ENCODE data around the gene PSMD2.

PSMD2 gene

GRCh38 chr3:184307915-184308314, 8.9 kb downstream of the PSMD2 start:
- no peak for TF ChIP-seq CTCF (IDR thresholded peaks at IDR 0.05; ENCODE audit: low read depth, low read length)
- H3K4me3 ChIP-seq (replicated peaks in 1 of 2; ENCODE audit: low read depth in 2 of 2, low read length in 2 of 2), result no peak overlapping the region
- DNase-seq (ENCODE audit: low read depth in 2 of 2), result no peak

- no peak for TF ChIP-seq CTCF (IDR thresholded peaks at IDR 0.05; ENCODE audit: low read depth, low read length)
- no peak for DNase-seq (ENCODE audit: low read depth in 2 of 2)
- no peak overlapping the region for H3K4me3 ChIP-seq (replicated peaks in 1 of 2; ENCODE audit: low read depth in 2 of 2, low read length in 2 of 2)
Observed at GRCh38 chr3:184308744-184309143, 9.7 kb downstream of the PSMD2 start.

- DNase-seq (ENCODE audit: low read depth in 2 of 2), result no peak
- no peak for TF ChIP-seq CTCF (IDR thresholded peaks at IDR 0.05; ENCODE audit: low read depth, low read length)
- H3K4me3 ChIP-seq (replicated peaks in 1 of 2; ENCODE audit: low read depth in 2 of 2, low read length in 2 of 2), result no peak overlapping the region
Observed at GRCh38 chr3:184311633-184312032, 12.6 kb downstream of the PSMD2 start.

- DNase-seq (ENCODE audit: low read depth in 2 of 2), result peak; percentile 94 to 98
- peak within 1 kb of the TSS; percentile 85 for H3K4me3 ChIP-seq (replicated peaks in 1 of 2; ENCODE audit: low read depth in 2 of 2, low read length in 2 of 2)
- no peak for TF ChIP-seq CTCF (IDR thresholded peaks at IDR 0.05; ENCODE audit: low read depth, low read length)
Observed at GRCh38 chr3:184314363-184314699, 15.3 kb downstream of the PSMD2 start, which contains the start of gene EIF4G1. TSS of gene EIF4G1 (plus strand) at chr3:184314606. CDS start at chr3:184315797, 1,191 bp downstream.

GRCh38 chr3:184314700-184315542, 15.9 kb downstream of the PSMD2 start:
- no peak for TF ChIP-seq CTCF (IDR thresholded peaks at IDR 0.05; ENCODE audit: low read depth, low read length)
- H3K4me3 ChIP-seq (replicated peaks in 1 of 2; ENCODE audit: low read depth in 2 of 2, low read length in 2 of 2), result peak overlapping the region; percentile 85
- DNase-seq (ENCODE audit: low read depth in 2 of 2), result peak; percentile 79 to 93

GRCh38 chr3:184315543-184315867, 16.5 kb downstream of the PSMD2 start:
- no peak for TF ChIP-seq CTCF (IDR thresholded peaks at IDR 0.05; ENCODE audit: low read depth, low read length)
- DNase-seq (ENCODE audit: low read depth in 2 of 2), result no peak
- peak overlapping the region; percentile 85 for H3K4me3 ChIP-seq (replicated peaks in 1 of 2; ENCODE audit: low read depth in 2 of 2, low read length in 2 of 2)

Data from cardiac fibroblast (primary cell).